Smooth muscle cell of the umbilical artery (primary cell): ENCODE data around the gene IRF6. TPM values are rescaled to one million over a fixed set of nuclear protein-coding genes. Genes with fewer than 3 reads are reported as not detected.

Experiments used
- total RNA-seq: library from RNA; depleted of rRNA; stranded (reverse); fragments of >200 nt; gene quantifications from 2 replicates; pipeline ENCODE4 v1.2.3, GENCODE V29; 2014

Gene IRF6
- 0.05 and 0.59 TPM in 2 replicates for total RNA-seq

DNA sequence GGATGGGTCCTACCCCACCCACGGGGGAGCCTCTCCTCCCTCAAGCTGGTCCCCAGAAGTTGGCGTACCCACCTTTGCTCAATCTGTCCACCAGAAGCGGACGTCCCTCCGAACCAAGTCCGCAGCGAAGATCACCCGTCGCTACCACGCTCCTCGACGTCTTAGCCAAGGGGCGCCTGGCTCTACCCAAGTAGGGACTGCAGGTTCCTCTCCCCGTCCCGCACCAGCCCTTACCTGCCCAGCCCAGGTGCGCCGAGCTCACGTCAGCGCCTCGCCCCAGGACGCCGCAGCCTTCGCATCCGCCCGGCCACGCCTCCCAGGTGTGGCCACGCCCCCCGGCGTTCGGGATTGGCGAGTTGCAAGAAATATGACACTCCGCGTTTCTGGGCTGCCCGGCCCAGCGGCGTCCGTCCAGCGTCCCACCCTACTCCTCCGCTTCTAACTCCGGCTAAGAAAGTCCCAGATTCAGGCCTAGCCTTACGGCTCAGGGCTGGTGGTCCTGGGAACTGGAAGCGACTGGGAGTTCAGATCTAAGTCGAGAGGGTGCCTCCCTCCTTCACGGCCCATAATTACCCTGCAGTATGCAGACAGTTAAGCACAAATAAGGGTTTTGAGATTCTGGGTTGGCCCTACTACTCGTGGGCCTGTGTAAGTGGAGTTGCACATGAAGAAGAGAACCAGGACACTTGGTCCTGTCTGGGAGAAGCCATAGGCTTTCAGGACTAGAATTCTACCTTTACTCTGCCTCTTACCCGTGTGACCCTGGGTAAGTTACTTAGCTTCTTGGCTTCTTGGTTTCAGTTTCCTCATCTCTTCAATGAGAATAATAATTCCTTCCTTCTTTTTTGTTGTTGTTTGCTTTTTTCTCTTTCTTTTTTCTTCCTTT lies at the start of gene IRF6:
Gene IRF6 (minus strand): TSS at position 268 of the 886 bp plus-strand sequence. CDS start 4,729 bp downstream, outside the sequence.

DNA sequence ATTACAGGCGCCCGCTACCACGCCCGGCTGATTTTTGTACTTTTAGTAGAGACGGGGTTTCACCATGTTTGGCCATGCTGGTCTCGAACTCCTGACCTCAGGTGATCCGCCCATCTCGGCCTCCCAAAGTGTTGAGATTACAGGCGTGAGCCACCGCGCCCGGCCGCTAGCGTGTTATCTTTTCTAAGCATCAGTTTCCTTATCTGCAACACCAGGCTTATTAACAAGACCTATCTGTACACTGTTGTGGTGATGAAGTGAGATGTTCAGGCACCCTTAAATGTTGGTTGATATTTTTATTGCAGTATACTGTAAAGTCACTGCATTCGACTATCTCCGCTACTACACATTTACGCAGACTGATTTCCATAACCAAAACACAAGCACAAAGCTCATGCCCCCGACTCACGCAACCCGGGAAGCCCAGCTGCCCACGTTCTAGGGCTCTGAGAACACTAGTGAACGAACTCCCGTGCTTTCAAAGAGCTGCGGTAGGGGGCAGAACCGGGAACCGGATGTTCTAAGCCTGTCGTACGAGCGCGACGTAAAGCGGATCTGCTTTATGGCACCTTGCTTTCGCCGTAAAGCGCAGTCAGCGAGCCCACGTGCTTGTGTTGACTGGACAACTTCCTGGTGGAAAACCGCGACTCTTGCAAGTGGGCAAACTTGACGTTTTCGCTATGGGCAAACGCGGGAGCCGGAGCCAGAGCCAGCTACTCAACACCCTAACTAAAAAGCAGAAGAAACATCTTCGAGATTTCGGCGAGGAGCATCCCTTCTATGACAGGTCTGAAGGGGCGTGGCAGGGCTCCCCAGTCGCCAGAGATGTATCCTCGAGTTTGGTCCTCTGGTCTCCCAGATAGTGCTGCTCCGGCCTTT lies 21.7 kb upstream of the IRF6 start, which contains the start of gene UTP25:
Gene UTP25 (plus strand): TSS at position 589 of the 879 bp plus-strand sequence. CDS start 92 bp downstream, at position 681.

DNA sequence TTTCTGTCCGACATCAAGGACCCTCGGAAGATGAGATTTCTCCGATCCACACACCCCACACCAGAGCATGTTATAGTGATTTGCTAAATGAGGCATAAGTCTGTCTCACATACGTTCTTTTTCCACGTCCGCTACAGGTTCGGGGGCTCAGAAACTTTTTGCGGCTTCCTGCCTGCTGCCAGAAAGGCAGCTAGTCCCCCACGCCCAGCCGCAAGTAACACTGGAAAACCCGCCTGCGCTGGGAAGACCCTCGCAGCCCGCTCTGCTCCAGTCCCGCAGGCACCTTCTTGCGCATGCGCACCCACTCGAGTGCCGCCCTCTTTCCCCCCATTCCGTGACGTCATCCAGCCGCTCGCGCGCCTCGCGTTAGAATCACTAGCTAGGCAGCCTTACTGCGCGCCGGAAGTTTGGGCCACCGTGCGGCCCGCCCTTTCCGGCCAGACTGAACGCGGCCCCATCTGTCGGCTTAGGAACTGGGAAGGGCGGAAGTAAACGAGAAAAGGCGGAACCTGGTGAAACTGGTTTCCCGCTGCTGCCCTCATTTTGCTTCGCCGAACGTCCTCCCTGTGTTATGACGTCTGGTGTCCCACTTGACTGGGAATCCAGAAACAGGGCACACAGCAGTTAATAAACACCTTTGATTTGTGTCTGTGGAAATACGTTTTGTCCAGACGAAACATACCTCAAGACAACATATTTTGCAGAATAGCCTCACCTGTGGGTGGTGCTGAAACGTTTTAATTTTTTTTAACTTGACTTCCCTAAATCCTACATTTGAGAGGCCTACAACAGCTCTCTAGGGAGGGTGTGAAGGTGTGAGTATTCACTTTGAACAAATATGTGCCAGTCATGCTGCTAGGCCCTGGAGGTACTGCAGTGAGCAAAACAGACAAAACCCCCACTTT lies 21.4 kb downstream of the IRF6 start, which contains the start of gene C1orf74:
Gene C1orf74 (minus strand): TSS at position 295 of the 905 bp plus-strand sequence. CDS start 925 bp downstream, outside the sequence.

DNA sequence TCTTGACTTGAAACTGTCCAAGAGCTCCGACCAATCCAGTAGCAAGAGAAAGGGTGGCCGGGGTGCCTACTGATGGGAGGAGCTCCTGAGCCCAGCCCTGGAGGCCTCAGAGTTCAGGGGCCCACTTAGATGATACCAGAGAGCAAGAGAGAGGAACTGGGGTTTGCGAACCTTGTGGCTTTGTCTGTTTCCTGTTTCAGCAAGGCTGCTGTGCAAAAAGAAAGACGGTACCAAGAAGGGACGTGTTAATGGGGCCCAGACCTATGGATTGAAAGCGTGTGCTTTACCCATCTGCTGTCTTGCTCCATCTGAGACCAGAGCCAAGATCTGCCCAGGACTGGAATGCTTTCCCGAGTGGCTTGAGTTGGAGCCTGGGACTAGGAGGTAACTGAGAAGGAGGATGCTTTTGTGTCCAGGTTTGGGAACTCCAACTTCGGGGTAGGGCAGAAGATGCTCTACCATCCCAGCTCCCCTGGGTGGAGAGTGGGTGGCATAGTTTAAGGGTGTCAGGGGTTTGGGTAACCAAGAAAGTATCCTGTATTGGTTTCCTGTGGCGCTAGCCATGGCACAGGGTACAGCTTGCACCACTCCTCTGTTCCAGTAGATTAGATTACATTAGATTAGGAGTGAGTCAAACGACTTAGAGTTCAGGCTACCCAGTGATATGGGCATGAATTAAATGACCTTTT lies 49.9 kb downstream of the IRF6 start, which contains the start of gene TRAF3IP3:
Gene TRAF3IP3 (plus strand): TSS at position 128 of the 689 bp plus-strand sequence. CDS start 3,987 bp downstream, outside the sequence.

Other genes with a start within 250 kb of the IRF6 start
- gene CAMK1G, start 222.4 kb downstream of the IRF6 start, total RNA-seq: 4.2 and 13.1 TPM in 2 replicates
- 16.3 and 26.1 TPM in 2 replicates for gene LAMB3, start 153.7 kb downstream of the IRF6 start, total RNA-seq
- gene G0S2, start 130.7 kb downstream of the IRF6 start, total RNA-seq: 23.6 and 49.0 TPM in 2 replicates
- 1.2 and 41.6 TPM in 2 replicates for gene HSD11B1, start 101.3 kb downstream of the IRF6 start, total RNA-seq
- not detected in 2 replicates for gene TRAF3IP3, start 50.1 kb downstream of the IRF6 start, total RNA-seq
- 2.4 TPM in 2 replicates for gene C1orf74, start 21.6 kb downstream of the IRF6 start, total RNA-seq
- 9.2 and 12.7 TPM in 2 replicates for gene UTP25, start 21.8 kb upstream of the IRF6 start, total RNA-seq
- 0.28 and 0.89 TPM in 2 replicates for gene SYT14, start 132.1 kb upstream of the IRF6 start, total RNA-seq